Smooth muscle cell (in vitro differentiated cells): ENCODE results near the gene GBGT1. TPM values are rescaled to one million over a fixed set of nuclear protein-coding genes. Genes with fewer than 3 reads are reported as not detected.
A peak's percentile ranks its signal among the peaks of the same experiment; 100 is the strongest.

ENCODE experiments used
- DNase-seq: peaks from one replicate; lab custom pipeline; 2025; ENCODE audit not compliant: unreplicated experiment; lab: John Stamatoyannopoulos, UW
- H2AFZ ChIP-seq: fragments of 200-600 bp; sonication (generic); 2 replicates; pipeline ENCODE4 v1.6.0; 2016; ENCODE audit warnings: antibody characterized with exemption, low read depth, mild to moderate bottlenecking
- H3F3A ChIP-seq: fragments of 200-600 bp; sonication (generic); 2 replicates; pipeline ENCODE4 v1.6.0; 2017; ENCODE audit warnings: antibody characterized with exemption, low read depth
- H3K27ac ChIP-seq: fragments of 200-600 bp; sonication (generic); 2 replicates; pipeline ENCODE4 v1.5.1; 2016; ENCODE audit warnings: low read depth, mild to moderate bottlenecking
- H3K27me3 ChIP-seq: fragments of 200-600 bp; sonication (generic); 2 replicates; pipeline ENCODE4 v1.6.1; 2016; ENCODE audit warnings: low read depth, mild to moderate bottlenecking
- H3K36me3 ChIP-seq: fragments of 200-600 bp; sonication (generic); 2 replicates; pipeline ENCODE4 v1.5.1; 2016; ENCODE audit warnings: low read depth
- H3K4me1 ChIP-seq: fragments of 200-600 bp; sonication (generic); 2 replicates; pipeline ENCODE4 v1.5.1; 2016; ENCODE audit warnings: low read depth
- H3K4me2 ChIP-seq: fragments of 200-600 bp; sonication (generic); 2 replicates; pipeline ENCODE4 v1.6.0; 2016; ENCODE audit warnings: mild to moderate bottlenecking
- H3K4me3 ChIP-seq: fragments of 200-600 bp; sonication (generic); 2 replicates; pipeline ENCODE4 v1.5.1; 2016; ENCODE audit warnings: mild to moderate bottlenecking
- H3K79me2 ChIP-seq: fragments of 200-600 bp; sonication (generic); 2 replicates; pipeline ENCODE4 v1.6.0; 2016; ENCODE audit warnings: low read depth, mild to moderate bottlenecking
- H3K9ac ChIP-seq: fragments of 200-600 bp; sonication (generic); 2 replicates; pipeline ENCODE4 v1.6.0; 2016; ENCODE audit warnings: low read depth
- H3K9me3 ChIP-seq: fragments of 200-600 bp; sonication (generic); replicated peaks from 2 replicates; pipeline ENCODE4 v1.5.1; 2016; ENCODE audit warnings: low read depth
- H4K20me1 ChIP-seq: fragments of 200-600 bp; sonication (generic); 2 replicates; pipeline ENCODE4 v1.6.0; 2016; ENCODE audit warnings: low read depth
- CTCF ChIP-seq: fragments of 200-600 bp; sonication (generic); IDR thresholded peaks from 2 replicates; pipeline ENCODE4 v1.5.1; 2017; ENCODE audit warnings: borderline replicate concordance, mild to moderate bottlenecking, antibody characterized with exemption; ENCODE audit not compliant: insufficient read depth, poor library complexity, severe bottlenecking
- WGBS: methylation state at CpG from one replicate; pipeline ENCODE4 v1.1.7; 2016; ENCODE audit warnings: low lambda C conversion rate; 5-methylcytosine and 5-hydroxymethylcytosine counted together
- polyA plus RNA-seq: library from polyadenylated mRNA; unstranded; fragments of >200 nt; fragmentation: Nextera tagmentation; extraction: Ambion mirVana; gene quantifications from 2 replicates; pipeline ENCODE4 v1.2.1, GENCODE V29; 2016
- total RNA-seq: library from RNA; depleted of rRNA; stranded (reverse); fragments of >200 nt; gene quantifications from 2 replicates; pipeline ENCODE4 v1.2.3, GENCODE V29; 2014

GBGT1 gene
- total and polyA plus RNA-seq, 2 experiments from 2014 or later, result 4.5 to 11.3 TPM

GRCh38 chr9:133118179-133118520 is 45.6 kb downstream of the GBGT1 start:
- H4K20me1 ChIP-seq, result peaks cover 94% of the 10 kb centered on the region
- no peaks in the 10 kb centered on the region for H3K36me3 ChIP-seq
- H3K4me1 ChIP-seq, result peaks cover 43% of the 10 kb centered on the region
- H3K4me2 ChIP-seq, result no peak overlapping the region
- no peak for DNase-seq
- no peak overlapping the region for H3K9ac ChIP-seq
- H2AFZ ChIP-seq, result no peak overlapping the region
- 89% methylated on average over 3 of the region's 3 CpGs for WGBS
- H3K27ac ChIP-seq, result no peak overlapping the region
- no peak for TF ChIP-seq CTCF
- no peaks in the 10 kb centered on the region for H3K9me3 ChIP-seq
- H3K79me2 ChIP-seq, result peaks cover 22% of the 10 kb centered on the region
- no peaks in the 10 kb centered on the region for H3K27me3 ChIP-seq
- peaks cover 24% of the 10 kb centered on the region for H3F3A ChIP-seq
- H3K4me3 ChIP-seq, result no peak overlapping the region

- TF ChIP-seq CTCF, result no peak
- no peak for DNase-seq
- no peak overlapping the region for H3K4me3 ChIP-seq
- no peak overlapping the region for H3K4me2 ChIP-seq
- no peak overlapping the region for H2AFZ ChIP-seq
- H3K27me3 ChIP-seq, result no peaks in the 10 kb centered on the region
- H3F3A ChIP-seq, result peaks cover 20% of the 10 kb centered on the region
- no peak overlapping the region for H3K9ac ChIP-seq
- H3K27ac ChIP-seq, result no peak overlapping the region
- 92% methylated on average over 18 of the region's 18 CpGs for WGBS
- peaks cover 43% of the 10 kb centered on the region for H3K4me1 ChIP-seq
- H3K36me3 ChIP-seq, result no peaks in the 10 kb centered on the region
- H4K20me1 ChIP-seq, result peaks cover 94% of the 10 kb centered on the region
- H3K9me3 ChIP-seq, result no peaks in the 10 kb centered on the region
- H3K79me2 ChIP-seq, result peaks cover 22% of the 10 kb centered on the region
Measured at GRCh38 chr9:133117271-133118178, 46.2 kb downstream of the GBGT1 start.

- 97% methylated on average over 20 of the region's 20 CpGs for whole genome bisulfite sequencing
- Histone ChIP-seq H3K4me1 (peaks cover 43% of the 10 kb centered on the region), H3F3A (peaks cover 14% of the 10 kb centered on the region), H3K9me3 (no peaks in the 10 kb centered on the region), H2AFZ (no peak overlapping the region), H3K79me2 (peaks cover 22% of the 10 kb centered on the region), H3K36me3 (no peaks in the 10 kb centered on the region), H3K9ac (peak overlapping the region; percentile 79), H3K4me2 (peak overlapping the region; percentile 72), H4K20me1 (peaks cover 94% of the 10 kb centered on the region), H3K27me3 (no peaks in the 10 kb centered on the region), H3K4me3 (no peak overlapping the region), H3K27ac (peak overlapping the region; percentile 89)
- no peak for TF ChIP-seq CTCF
- no peak for DNase-seq
Measured at GRCh38 chr9:133116346-133117231, 47.1 kb downstream of the GBGT1 start.
